Hepatocyte (in vitro differentiated cells): ENCODE data around the gene COL8A2. TPM values are rescaled to one million over a fixed set of nuclear protein-coding genes. Genes with fewer than 3 reads are reported as not detected.

ENCODE experiments used
- DNase-seq: peaks from one replicate; pipeline ENCODE4 v3.0.0-alpha.2; 2016; ENCODE audit warnings: low spot score
- H2AFZ ChIP-seq: fragments of 200-600 bp; sonication (generic); 2 replicates; pipeline ENCODE4 v1.6.0; 2016; ENCODE audit warnings: antibody characterized with exemption, mild to moderate bottlenecking
- H3K27ac ChIP-seq: fragments of 200-600 bp; sonication (generic); 2 replicates; pipeline ENCODE4 v1.5.1; 2016; ENCODE audit warnings: mild to moderate bottlenecking
- H3K27me3 ChIP-seq: fragments of 200-600 bp; sonication (generic); 2 replicates; pipeline ENCODE4 v1.6.1; 2016
- H3K36me3 ChIP-seq: fragments of 200-600 bp; sonication (generic); replicated peaks from 2 replicates; pipeline ENCODE4 v1.5.1; 2016; ENCODE audit warnings: low read depth; ENCODE audit not compliant: insufficient read depth
- H3K4me1 ChIP-seq: fragments of 200-600 bp; sonication (generic); 2 replicates; pipeline ENCODE4 v1.5.1; 2016; ENCODE audit warnings: mild to moderate bottlenecking, moderate library complexity; ENCODE audit not compliant: insufficient read depth
- H3K4me2 ChIP-seq: fragments of 200-600 bp; sonication (generic); 2 replicates; pipeline ENCODE4 v1.6.0; 2016
- H3K4me3 ChIP-seq: fragments of 200-600 bp; sonication (generic); 2 replicates; pipeline ENCODE4 v1.5.1; 2016; ENCODE audit warnings: mild to moderate bottlenecking
- H3K79me2 ChIP-seq: fragments of 200-600 bp; sonication (generic); 2 replicates; pipeline ENCODE4 v1.6.0; 2017; ENCODE audit warnings: mild to moderate bottlenecking
- H3K9me2 ChIP-seq: fragments of 200-600 bp; sonication (generic); replicated peaks from 2 replicates; pipeline ENCODE4 v1.6.0; 2017; ENCODE audit warnings: mild to moderate bottlenecking; ENCODE audit not compliant: insufficient read depth
- H3K9me3 ChIP-seq: fragments of 200-600 bp; sonication (generic); 2 replicates; pipeline ENCODE4 v1.5.1; 2016; ENCODE audit warnings: low read depth, mild to moderate bottlenecking
- H4K20me1 ChIP-seq: fragments of 200-600 bp; sonication (generic); 2 replicates; pipeline ENCODE4 v1.6.0; 2016; ENCODE audit warnings: mild to moderate bottlenecking; ENCODE audit not compliant: insufficient read depth, poor library complexity, severe bottlenecking
- CTCF ChIP-seq: fragments of 200-600 bp; sonication (generic); IDR thresholded peaks from 2 replicates; pipeline ENCODE4 v1.5.1; 2016; ENCODE audit warnings: antibody characterized with exemption, mild to moderate bottlenecking; ENCODE audit not compliant: poor library complexity
- EZH2 ChIP-seq: fragments of 200-600 bp; sonication (generic); IDR thresholded peaks from 2 replicates; pipeline ENCODE4 v1.6.1; 2016; ENCODE audit warnings: antibody characterized with exemption, mild to moderate bottlenecking, borderline replicate concordance
- EZH2phosphoT487 ChIP-seq: fragments of 200-600 bp; sonication (generic); IDR thresholded peaks from one replicate; pipeline ENCODE4 v1.6.1; 2018; ENCODE audit warnings: antibody characterized with exemption, mild to moderate bottlenecking, low read depth, moderate library complexity; ENCODE audit not compliant: unreplicated experiment, severe bottlenecking
- WGBS: methylation state at CpG from one replicate; pipeline ENCODE4 v1.1.6; 2016; ENCODE audit warnings: low lambda C conversion rate; ENCODE audit errors: missing lambda C conversion rate; 5-methylcytosine and 5-hydroxymethylcytosine counted together
- polyA plus RNA-seq: library from polyadenylated mRNA; unstranded; fragments of >200 nt; fragmentation: Nextera tagmentation; extraction: Ambion mirVana; gene quantifications from 2 replicates; pipeline ENCODE4 v1.2.1, GENCODE V29; 2016
- total RNA-seq: library from RNA; depleted of rRNA; stranded (reverse); fragments of >200 nt; gene quantifications from 2 replicates; pipeline ENCODE4 v1.2.3, GENCODE V29; 2014

Gene COL8A2
- total and polyA plus RNA-seq, 2 experiments from 2014 or later: 44.8 to 59.4 TPM

- H3K27me3 ChIP-seq: no peaks in the 10 kb centered on the region
- no peak overlapping the region for H2AFZ ChIP-seq
- H3K9me3 ChIP-seq: no peaks in the 10 kb centered on the region
- H3K36me3 ChIP-seq: no peaks in the 10 kb centered on the region
- H3K4me2 ChIP-seq: no peak overlapping the region
- no peak for DNase-seq
- H3K4me1 ChIP-seq: no peaks in the 10 kb centered on the region
- 98% methylated on average over 21 of the region's 21 CpGs for WGBS
- peaks cover 32% of the 10 kb centered on the region for H4K20me1 ChIP-seq
- H3K79me2 ChIP-seq: peaks cover 54% of the 10 kb centered on the region
- no peaks in the 10 kb centered on the region for H3K9me2 ChIP-seq
- no peak overlapping the region for H3K27ac ChIP-seq
- no peak for TF ChIP-seq EZH2phosphoT487
- TF ChIP-seq EZH2: no peak
- TF ChIP-seq CTCF: no peak
- no peak overlapping the region for H3K4me3 ChIP-seq
Measured at GRCh38 chr1:36172017-36172747, 47.2 kb upstream of the COL8A2 start.

GRCh38 chr1:36170643-36171412 is 45.8 kb upstream of the COL8A2 start:
- Histone ChIP-seq H4K20me1 (peaks cover 42% of the 10 kb centered on the region), H3K79me2 (peaks cover 68% of the 10 kb centered on the region), H3K27ac (no peak overlapping the region), H3K27me3 (no peaks in the 10 kb centered on the region), H3K9me2 (no peaks in the 10 kb centered on the region), H3K36me3 (no peaks in the 10 kb centered on the region), H3K4me1 (no peaks in the 10 kb centered on the region), H3K4me2 (no peak overlapping the region), H2AFZ (no peak overlapping the region), H3K9me3 (no peaks in the 10 kb centered on the region), H3K4me3 (no peak overlapping the region)
- DNase-seq: no peak
- WGBS: 95% methylated on average over 11 of the region's 12 CpGs
- TF ChIP-seq EZH2phosphoT487 (no peak), CTCF (no peak)

DNA sequence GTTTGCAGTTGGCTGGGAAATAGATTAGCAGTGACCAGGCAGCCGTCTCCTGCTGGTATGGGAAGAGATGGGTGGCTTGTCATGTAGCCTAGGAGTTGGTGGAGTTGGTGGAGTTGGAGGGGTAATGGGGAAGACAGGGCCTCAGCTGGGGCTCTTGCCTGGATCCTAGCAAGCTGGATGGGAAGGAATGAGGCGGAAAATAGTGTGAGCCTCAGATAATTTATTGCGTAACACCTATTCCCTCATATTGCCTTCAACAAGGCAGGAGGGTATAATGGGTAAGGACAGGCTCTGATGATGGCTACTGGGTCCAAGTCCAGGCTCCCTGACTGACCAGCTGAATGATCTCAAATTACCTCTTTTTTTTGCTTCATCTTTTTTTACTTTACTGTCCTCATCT is 43.5 kb upstream of the COL8A2 start:
- Histone ChIP-seq H3K27me3 (no peaks in the 10 kb centered on the region), H3K79me2 (peaks cover 91% of the 10 kb centered on the region), H2AFZ (no peak overlapping the region), H3K4me2 (no peak overlapping the region), H3K36me3 (no peaks in the 10 kb centered on the region), H3K27ac (no peak overlapping the region), H3K4me1 (no peaks in the 10 kb centered on the region), H3K9me2 (no peaks in the 10 kb centered on the region), H3K4me3 (no peak overlapping the region), H4K20me1 (peaks cover 56% of the 10 kb centered on the region), H3K9me3 (no peaks in the 10 kb centered on the region)
- no peak for TF ChIP-seq CTCF
- TF ChIP-seq EZH2: no peak
- TF ChIP-seq EZH2phosphoT487: no peak
- WGBS: 95% methylated on average over 3 of the region's 3 CpGs
- no peak for DNase-seq
